OCI-LY7 (cell line): ENCODE measurements around the gene XG.
"Not testable (repeated sequence)": the region's sequence is repeated elsewhere in the genome, so short reads cannot be mapped to it uniquely, and the experiment has no call there.

ENCODE experiments used
- CTCF ChIP-seq: fragments of 200-600 bp; sonication (generic); conservative IDR thresholded peaks from 2 replicates; pipeline ENCODE4 v1.5.1; 2014; ENCODE audit warnings: mild to moderate bottlenecking, antibody characterized with exemption, low read length, moderate library complexity, mixed read lengths
- EZH2phosphoT487 ChIP-seq: fragments of 200-600 bp; sonication (generic); IDR thresholded peaks from 2 replicates; pipeline ENCODE4 v1.6.1; 2018; ENCODE audit warnings: low read depth, borderline replicate concordance, mild to moderate bottlenecking, mixed run types, antibody characterized with exemption, low read length, moderate library complexity, mixed read lengths

DNA sequence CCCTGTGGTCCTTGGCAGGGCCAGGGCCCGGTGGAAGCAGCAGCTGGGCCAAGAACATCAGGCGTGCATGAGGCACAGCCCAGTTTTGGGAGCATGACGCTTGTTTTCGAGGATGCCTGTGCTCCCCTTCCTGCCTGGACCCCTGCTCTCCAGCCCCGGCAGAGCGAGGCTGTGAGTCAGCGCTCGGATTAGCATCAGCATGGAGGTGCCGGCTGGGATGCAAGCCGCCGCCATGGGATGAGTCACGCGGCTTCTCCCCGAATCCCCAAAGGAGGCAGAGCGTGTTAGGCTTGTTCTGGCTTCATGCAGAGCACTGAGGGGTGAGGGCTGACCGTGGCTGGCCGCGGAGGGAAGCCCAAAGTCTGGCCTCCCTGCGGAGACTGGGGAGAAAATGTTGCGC is 53.0 kb downstream of the XG start:
- not testable (repeated sequence) for TF ChIP-seq CTCF, EZH2phosphoT487
